Esophagus muscularis mucosa (tissue), 3 donors: ENCODE data around the gene SPPL2B.

Experiments used
- CTCF ChIP-seq, 3 experiments: fragments of 200-600 bp in 2 of 3; fragments of 450-650 bp in 1 of 3; sonication (generic) in 2 of 3; IDR thresholded peaks; one replicate each; pipeline ENCODE4 v1.5.1; 2017 to 2019; ENCODE audit warnings: antibody characterized with exemption in 3 of 3, mild to moderate bottlenecking in 2 of 3, moderate library complexity in 1 of 3
- POLR2A ChIP-seq: fragments of 450-650 bp; IDR thresholded peaks from one replicate; pipeline ENCODE4 v1.6.1; 2017; ENCODE audit warnings: antibody characterized with exemption, moderate library complexity, mild to moderate bottlenecking, low read depth

GRCh38 chr19:2290441-2291184 lies 37.9 kb upstream of the SPPL2B start:
- TF ChIP-seq CTCF (IDR thresholded peaks at IDR 0.05) (no peak), POLR2A (no peak)
